ENCODE data around the gene GAREM1.

DNA sequence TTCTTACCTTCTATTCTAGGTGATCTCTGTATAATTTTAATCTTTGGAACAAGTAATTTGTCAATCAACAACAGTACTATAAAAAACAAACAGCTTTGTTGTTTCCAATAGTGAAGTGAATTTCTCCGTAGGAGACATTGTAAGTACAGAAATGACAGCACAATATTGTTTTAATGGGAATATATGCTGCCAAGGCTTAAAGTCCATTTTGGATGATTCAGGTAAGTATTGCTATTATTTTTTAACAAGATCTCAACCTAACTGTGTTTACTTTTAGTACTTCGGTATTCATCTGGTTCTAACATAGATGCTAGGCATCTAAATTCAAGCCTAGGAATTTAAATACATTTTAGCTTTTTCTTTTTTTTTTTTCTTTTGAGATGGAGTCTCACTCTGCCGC lies 175.1 kb downstream of the GAREM1 start:
- TF ChIP-seq, protein P1, sequence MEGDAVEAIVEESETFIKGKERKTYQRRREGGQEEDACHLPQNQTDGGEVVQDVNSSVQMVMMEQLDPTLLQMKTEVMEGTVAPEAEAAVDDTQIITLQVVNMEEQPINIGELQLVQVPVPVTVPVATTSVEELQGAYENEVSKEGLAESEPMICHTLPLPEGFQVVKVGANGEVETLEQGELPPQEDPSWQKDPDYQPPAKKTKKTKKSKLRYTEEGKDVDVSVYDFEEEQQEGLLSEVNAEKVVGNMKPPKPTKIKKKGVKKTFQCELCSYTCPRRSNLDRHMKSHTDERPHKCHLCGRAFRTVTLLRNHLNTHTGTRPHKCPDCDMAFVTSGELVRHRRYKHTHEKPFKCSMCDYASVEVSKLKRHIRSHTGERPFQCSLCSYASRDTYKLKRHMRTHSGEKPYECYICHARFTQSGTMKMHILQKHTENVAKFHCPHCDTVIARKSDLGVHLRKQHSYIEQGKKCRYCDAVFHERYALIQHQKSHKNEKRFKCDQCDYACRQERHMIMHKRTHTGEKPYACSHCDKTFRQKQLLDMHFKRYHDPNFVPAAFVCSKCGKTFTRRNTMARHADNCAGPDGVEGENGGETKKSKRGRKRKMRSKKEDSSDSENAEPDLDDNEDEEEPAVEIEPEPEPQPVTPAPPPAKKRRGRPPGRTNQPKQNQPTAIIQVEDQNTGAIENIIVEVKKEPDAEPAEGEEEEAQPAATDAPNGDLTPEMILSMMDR (conservative IDR thresholded peaks at IDR 0.05 in 1 of 2, IDR thresholded peaks at IDR 0.05 in 1 of 2; ENCODE audit: extremely low read depth in 1 of 2, insufficient read depth in 1 of 2, low read depth in 1 of 2, low read length in 2 of 2): no peak
- no peak for TF ChIP-seq EZH2 (IDR thresholded peaks at IDR 0.05; ENCODE audit: borderline replicate concordance, low read length)

Data from mammary epithelial cell (primary cell).